Ovary (tissue), 9 donors: ENCODE results near the gene PBLD. TPM values are rescaled to one million over a fixed set of nuclear protein-coding genes. Genes with fewer than 3 reads are reported as not detected.

Source experiments
- DNase-seq, 5 donors: peaks; one replicate each; pipeline ENCODE4 v3.0.0-alpha.2; 2019 to 2020
- H3K27ac ChIP-seq, 2 donors: fragments of 200-600 bp; one replicate each; pipeline versions ENCODE4 v1.5.1 to v1.8.0; 2019 to 2022
- H3K27me3 ChIP-seq: fragments of 200-600 bp; one replicate; pipeline ENCODE4 v1.8.0; 2022
- H3K36me3 ChIP-seq: fragments of 200-600 bp; sonication (generic); one replicate; pipeline ENCODE4 v1.5.1; 2019
- H3K4me1 ChIP-seq: one replicate; pipeline ENCODE4 v1.8.1; 2013; ENCODE audit warnings: mild to moderate bottlenecking, moderate library complexity; ENCODE audit not compliant: insufficient read depth
- H3K4me3 ChIP-seq: fragments of 200-600 bp; sonication (generic); one replicate; pipeline ENCODE4 v1.5.1; 2017
- H3K9me3 ChIP-seq, 2 donors: fragments of 200-600 bp in 1 of 2; sonication (generic) in 1 of 2; one replicate each; pipeline versions ENCODE4 v1.5.1 to v1.8.1; 2013 to 2019; ENCODE audit warnings: mild to moderate bottlenecking in 1 of 2, moderate library complexity in 1 of 2
- CTCF ChIP-seq, 3 donors: fragments of 450-650 bp in 2 of 3; fragments of 200-600 bp in 1 of 3; IDR thresholded peaks; one replicate each; pipeline versions ENCODE4 v1.5.1 to v1.8.0; 2016 to 2022; ENCODE audit warnings: antibody characterized with exemption in 3 of 3, mild to moderate bottlenecking in 1 of 3
- EP300 ChIP-seq: sonication (generic); formaldehyde crosslinking; IDR thresholded peaks from one replicate; pipeline ENCODE4 v1.6.1; 2017; ENCODE audit warnings: antibody characterized with exemption
- POLR2A ChIP-seq: fragments of 450-650 bp; IDR thresholded peaks from one replicate; pipeline ENCODE4 v1.6.1; 2017; ENCODE audit warnings: antibody characterized with exemption, mild to moderate bottlenecking, moderate library complexity
- WGBS, 3 donors: extraction: QIAGEN DNeasy Blood & Tissue Kit in 1 of 3; methylation state at CpG; one replicate each; pipeline versions ENCODE4 v1.1.5 to v1.1.7; 2013 to 2017; 5-methylcytosine and 5-hydroxymethylcytosine counted together
- intact Hi-C, 4 donors: fragments of 100-400 bp; cut with DNase I; formaldehyde crosslinking; loops; one replicate each; pipeline versions ENCODE4 v1.11.0 to v1.15.1; 2022 to 2023
- polyA plus RNA-seq, 2 donors: library from polyadenylated mRNA; stranded (reverse); fragments of 200-250 nt in 1 of 2; fragments of 350-450 nt in 1 of 2; fragmentation: Illumina TruSeq in 1 of 2; extraction: RNeasy Lipid Tissue Mini Kit (QIAGEN cat#74804) in 1 of 2; gene quantifications; one replicate each; pipeline ENCODE4 v1.2.3, GENCODE V29; 2013 to 2014
- total RNA-seq, 7 donors: library from RNA; depleted of rRNA in 2 of 7; stranded (reverse); fragments of >200 nt in 2 of 7; fragmentation: NEBNext Ultra II Directional in 3 of 7; extraction: Animal tissue kit (Norgen Biotek cat#: 25700) in 3 of 7; gene quantifications; one replicate each; pipeline versions ENCODE4 v1.1.0 to v1.2.4, GENCODE V29; 2016 to 2023
- donor health status: DM: no; HTN: no; CAD: no; lungs with moderate emphysema.
- donor health status: DM: no; HTN: no; CAD: no.
- donor health status: Bipolar disorder and iron deficiency.
- donor health status: DM: yes; HTN: yes; CAD: no.
- donor health status: DM: no; HTN: no; CAD: no.
- donor health status: DM: yes; HTN: yes; CAD: no.

The PBLD gene
- total and polyA plus RNA-seq, 9 donors = 2.5 to 7.8 (median 3.0) TPM

- Histone ChIP-seq H3K36me3 (no peaks in the 10 kb centered on the region), H3K4me3 (no peak overlapping the region), H3K4me1 (no peaks in the 10 kb centered on the region), H3K27ac (no peak overlapping the region), H3K9me3 (no peaks in the 10 kb centered on the region), H3K27me3 (no peaks in the 10 kb centered on the region)
- TF ChIP-seq EP300 (no peak), POLR2A (no peak), CTCF (IDR thresholded peaks at IDR 0.05) (no peak)
- 77 to 84% (median 78%) methylated on average over 3 of the region's 3 CpGs for WGBS, 3 donors
- intact Hi-C loops = no loop called here
- DNase-seq = no peak
Observed at GRCh38 chr10:68364101-68364886, 31.6 kb upstream of the PBLD start.

GRCh38 chr10:68362590-68362989 is 29.9 kb upstream of the PBLD start:
- Histone ChIP-seq H3K4me3 (no peak overlapping the region), H3K4me1 (no peaks in the 10 kb centered on the region), H3K27ac (no peak overlapping the region), H3K27me3 (no peaks in the 10 kb centered on the region), H3K36me3 (no peaks in the 10 kb centered on the region), H3K9me3 (no peaks in the 10 kb centered on the region)
- TF ChIP-seq CTCF (IDR thresholded peaks at IDR 0.05) (no peak), POLR2A (no peak), EP300 (no peak)
- intact Hi-C loops = no loop called here
- DNase-seq = no peak
- 82 to 91% (median 85%) methylated on average over 3 of the region's 3 CpGs for WGBS, 3 donors

- H3K4me1 ChIP-seq = no peaks in the 10 kb centered on the region
- H3K4me3 ChIP-seq = no peak overlapping the region
- no peak for DNase-seq
- TF ChIP-seq CTCF (IDR thresholded peaks at IDR 0.05) = no peak
- no peak for TF ChIP-seq EP300
- TF ChIP-seq POLR2A = no peak
- no peaks in the 10 kb centered on the region for H3K27me3 ChIP-seq
- no peaks in the 10 kb centered on the region for H3K9me3 ChIP-seq
- H3K27ac ChIP-seq = no peak overlapping the region
- intact Hi-C loops = loop anchor here in 1 of 4 donors (10.0 kb wide), 1 partner anchor 984 kb away; no protein-coding TSS in a partner anchor
- WGBS, 3 donors = 91 to 96% (median 95%) methylated on average over 6 of the region's 6 CpGs
- no peaks in the 10 kb centered on the region for H3K36me3 ChIP-seq
Observed at GRCh38 chr10:68359189-68359588, 26.5 kb upstream of the PBLD start.

- TF ChIP-seq CTCF (IDR thresholded peaks at IDR 0.05) (no peak), POLR2A (no peak), EP300 (no peak)
- intact Hi-C loops = loop anchor here in 1 of 4 donors (10.0 kb wide), 1 partner anchor 979 kb away; no protein-coding TSS in a partner anchor
- Histone ChIP-seq H3K27me3 (no peaks in the 10 kb centered on the region), H3K9me3 (no peaks in the 10 kb centered on the region), H3K27ac (no peak overlapping the region), H3K4me3 (no peak overlapping the region), H3K36me3 (no peaks in the 10 kb centered on the region), H3K4me1 (no peaks in the 10 kb centered on the region)
- no peak for DNase-seq
- 90 to 96% (median 91%) methylated on average over 2 of the region's 2 CpGs for WGBS, 3 donors
Observed at GRCh38 chr10:68353537-68353936, 20.8 kb upstream of the PBLD start.
